ENCODE data around the gene PROZ.

PROZ gene

DNA sequence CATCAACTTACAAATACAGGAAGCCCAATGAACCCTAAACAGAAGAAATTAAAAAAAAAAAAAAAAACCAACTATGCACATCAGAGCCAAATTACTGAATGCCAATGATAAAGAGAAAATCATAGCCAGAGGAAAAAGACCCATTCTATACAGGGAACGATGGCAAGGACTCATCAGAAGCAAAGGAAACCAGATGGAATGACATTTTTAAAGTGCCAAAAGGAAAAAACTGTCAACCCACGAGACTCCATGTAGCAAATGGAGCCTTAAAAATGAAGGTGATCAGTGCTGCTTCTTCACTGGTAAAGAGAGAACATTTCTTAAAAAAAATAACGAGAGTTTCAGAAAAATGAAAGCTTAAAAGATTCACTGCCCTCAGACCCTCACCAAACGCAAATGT is 31.7 kb downstream of the PROZ start:
- TF ChIP-seq, protein P1, sequence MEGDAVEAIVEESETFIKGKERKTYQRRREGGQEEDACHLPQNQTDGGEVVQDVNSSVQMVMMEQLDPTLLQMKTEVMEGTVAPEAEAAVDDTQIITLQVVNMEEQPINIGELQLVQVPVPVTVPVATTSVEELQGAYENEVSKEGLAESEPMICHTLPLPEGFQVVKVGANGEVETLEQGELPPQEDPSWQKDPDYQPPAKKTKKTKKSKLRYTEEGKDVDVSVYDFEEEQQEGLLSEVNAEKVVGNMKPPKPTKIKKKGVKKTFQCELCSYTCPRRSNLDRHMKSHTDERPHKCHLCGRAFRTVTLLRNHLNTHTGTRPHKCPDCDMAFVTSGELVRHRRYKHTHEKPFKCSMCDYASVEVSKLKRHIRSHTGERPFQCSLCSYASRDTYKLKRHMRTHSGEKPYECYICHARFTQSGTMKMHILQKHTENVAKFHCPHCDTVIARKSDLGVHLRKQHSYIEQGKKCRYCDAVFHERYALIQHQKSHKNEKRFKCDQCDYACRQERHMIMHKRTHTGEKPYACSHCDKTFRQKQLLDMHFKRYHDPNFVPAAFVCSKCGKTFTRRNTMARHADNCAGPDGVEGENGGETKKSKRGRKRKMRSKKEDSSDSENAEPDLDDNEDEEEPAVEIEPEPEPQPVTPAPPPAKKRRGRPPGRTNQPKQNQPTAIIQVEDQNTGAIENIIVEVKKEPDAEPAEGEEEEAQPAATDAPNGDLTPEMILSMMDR (IDR thresholded peaks at IDR 0.05; ENCODE audit: insufficient read depth, low read length, poor library complexity, severe bottlenecking) = no peak
- H3K27me3 ChIP-seq (replicated peaks; ENCODE audit: control insufficient read depth, insufficient read depth, low read length) = no peaks in the 10 kb centered on the region
- H3K36me3 ChIP-seq (ENCODE audit: control insufficient read depth, insufficient read depth, low read length) = peaks cover 23% of the 10 kb centered on the region
- no peak for DNase-seq (ENCODE audit: extremely low read depth, insufficient read length)
- H3K4me3 ChIP-seq (replicated peaks; ENCODE audit: low read depth, low read length) = no peak overlapping the region

DNA sequence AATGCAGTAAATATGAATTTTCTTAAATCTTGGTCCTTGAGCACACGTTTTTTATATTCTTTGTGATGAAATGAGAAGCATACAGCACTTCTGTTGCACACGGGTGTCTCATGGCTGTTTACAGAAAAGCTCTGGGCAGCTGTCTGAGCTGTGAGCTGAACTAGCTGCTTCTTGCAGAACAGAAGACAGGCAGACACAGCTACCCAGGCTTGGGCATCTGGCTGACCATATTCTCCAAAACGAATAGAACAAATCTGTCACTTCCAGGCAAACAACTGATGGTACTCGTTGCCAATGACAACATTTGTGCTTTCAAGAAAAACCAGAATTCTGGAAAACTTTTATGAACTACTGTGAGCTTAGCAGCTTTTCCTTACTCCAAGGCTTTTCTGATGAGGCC is 33.8 kb downstream of the PROZ start:
- Histone ChIP-seq H3K36me3 (ENCODE audit: control insufficient read depth, insufficient read depth, low read length) (peaks cover 24% of the 10 kb centered on the region), H3K27me3 (replicated peaks; ENCODE audit: control insufficient read depth, insufficient read depth, low read length) (no peaks in the 10 kb centered on the region), H3K4me3 (replicated peaks; ENCODE audit: low read depth, low read length) (no peak overlapping the region)
- DNase-seq (ENCODE audit: extremely low read depth, insufficient read length) = no peak
- TF ChIP-seq, protein P1 (IDR thresholded peaks at IDR 0.05; ENCODE audit: insufficient read depth, low read length, poor library complexity, severe bottlenecking) = no peak

DNA sequence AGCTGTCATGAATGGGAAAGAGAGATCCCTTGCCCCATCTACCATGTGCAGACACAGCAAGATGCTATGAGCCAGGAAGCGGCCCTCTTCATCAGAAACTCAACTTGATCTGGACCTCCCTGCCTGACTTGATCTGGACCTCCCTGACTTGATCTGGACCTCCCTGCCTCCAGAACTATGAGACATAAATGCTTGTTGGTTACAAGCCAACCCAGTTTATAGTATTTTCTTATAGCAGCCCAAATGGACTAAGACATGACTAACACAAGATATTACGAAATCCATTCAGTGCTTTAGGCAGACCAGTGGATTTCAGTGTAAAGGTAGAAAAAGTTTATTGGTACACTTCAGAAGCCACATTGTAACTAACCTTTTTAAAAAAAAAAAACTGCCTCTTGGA is 34.5 kb downstream of the PROZ start:
- Histone ChIP-seq H3K27me3 (replicated peaks; ENCODE audit: control insufficient read depth, insufficient read depth, low read length) (no peaks in the 10 kb centered on the region), H3K36me3 (ENCODE audit: control insufficient read depth, insufficient read depth, low read length) (peaks cover 25% of the 10 kb centered on the region), H3K4me3 (replicated peaks; ENCODE audit: low read depth, low read length) (no peak overlapping the region)
- TF ChIP-seq, protein P1 (IDR thresholded peaks at IDR 0.05; ENCODE audit: insufficient read depth, low read length, poor library complexity, severe bottlenecking) = no peak
- DNase-seq (ENCODE audit: extremely low read depth, insufficient read length) = no peak

- TF ChIP-seq, protein P1 (IDR thresholded peaks at IDR 0.05; ENCODE audit: insufficient read depth, low read length, poor library complexity, severe bottlenecking) = no peak
- Histone ChIP-seq H3K4me3 (replicated peaks; ENCODE audit: low read depth, low read length) (no peak overlapping the region), H3K27me3 (replicated peaks; ENCODE audit: control insufficient read depth, insufficient read depth, low read length) (no peaks in the 10 kb centered on the region), H3K36me3 (ENCODE audit: control insufficient read depth, insufficient read depth, low read length) (peaks cover 21% of the 10 kb centered on the region)
- DNase-seq (ENCODE audit: extremely low read depth, insufficient read length) = no peak
These were observed 36.9 kb downstream of the PROZ start for GRCh38 chr13:113195360-113195759.

GRCh38 chr13:113196970-113197737 is 38.7 kb downstream of the PROZ start:
- Histone ChIP-seq H3K36me3 (ENCODE audit: control insufficient read depth, insufficient read depth, low read length) (peaks cover 21% of the 10 kb centered on the region), H3K4me3 (replicated peaks; ENCODE audit: low read depth, low read length) (no peak overlapping the region), H3K27me3 (replicated peaks; ENCODE audit: control insufficient read depth, insufficient read depth, low read length) (no peaks in the 10 kb centered on the region)
- no peak for DNase-seq (ENCODE audit: extremely low read depth, insufficient read length)
- TF ChIP-seq, protein P1 (IDR thresholded peaks at IDR 0.05; ENCODE audit: insufficient read depth, low read length, poor library complexity, severe bottlenecking) = no peak
